ENCODE measurements around the gene HTR4.

GRCh38 chr5:148556835-148557234 is 97.5 kb downstream of the HTR4 start:
- no peak for TF ChIP-seq CTCF (IDR thresholded peaks at IDR 0.05)
- TF ChIP-seq CEBPB (IDR thresholded peaks at IDR 0.05), result no peak
- TF ChIP-seq RCOR1 (IDR thresholded peaks at IDR 0.05; ENCODE audit: low read depth, low read length), result no peak
- no peak for TF ChIP-seq MAZ (IDR thresholded peaks at IDR 0.05; ENCODE audit: borderline replicate concordance, low read depth, low read length)
- no peak for TF ChIP-seq RFX5 (IDR thresholded peaks at IDR 0.05)
- TF ChIP-seq USF2 (IDR thresholded peaks at IDR 0.05), result no peak
- TF ChIP-seq MAFK (IDR thresholded peaks at IDR 0.05; ENCODE audit: partially characterized antibody), result no peak
